Mononuclear cell (primary cell): ENCODE measurements around the gene CTU2. TPM values are rescaled to one million over a fixed set of nuclear protein-coding genes. Genes with fewer than 3 reads are reported as not detected.

Experiments used
- H3K27me3 ChIP-seq: 2 replicates; pipeline ENCODE4 v1.6.0; 2011; ENCODE audit warnings: low read length, control low read depth; ENCODE audit not compliant: insufficient read depth
- H3K4me1 ChIP-seq: 2 replicates; pipeline ENCODE4 v1.5.1; 2011; ENCODE audit warnings: mild to moderate bottlenecking, low read length, control low read depth; ENCODE audit not compliant: insufficient read depth
- H3K4me3 ChIP-seq: 2 replicates; pipeline ENCODE4 v1.5.1; 2011; ENCODE audit warnings: mild to moderate bottlenecking, low read length, moderate library complexity
- H3K9me3 ChIP-seq: 2 replicates; pipeline ENCODE4 v1.5.1; 2011; ENCODE audit warnings: low read depth, mild to moderate bottlenecking, control low read depth, low read length
- total RNA-seq: library from RNA; depleted of rRNA; stranded (reverse); fragments of >200 nt; gene quantifications from one replicate; pipeline ENCODE4 v1.2.3, GENCODE V29; 2012

CTU2 gene
- total RNA-seq, 1 donor, result 6.7 TPM

- Histone ChIP-seq H3K9me3 (no peaks in the 10 kb centered on the region), H3K4me3 (no peak overlapping the region), H3K27me3 (no peaks in the 10 kb centered on the region), H3K4me1 (peaks cover 66% of the 10 kb centered on the region)
These were observed 7.7 kb upstream of the CTU2 start for GRCh38 chr16:88698646-88699045.

GRCh38 chr16:88699180-88699579 is 7.1 kb upstream of the CTU2 start:
- H3K4me1 ChIP-seq, result peaks cover 67% of the 10 kb centered on the region
- no peaks in the 10 kb centered on the region for H3K27me3 ChIP-seq
- H3K4me3 ChIP-seq, result no peak overlapping the region
- H3K9me3 ChIP-seq, result no peaks in the 10 kb centered on the region

- H3K9me3 ChIP-seq, result no peaks in the 10 kb centered on the region
These were observed 6.0 kb upstream of the CTU2 start for GRCh38 chr16:88700322-88700635.

GRCh38 chr16:88700636-88701482 is 5.4 kb upstream of the CTU2 start:
- Histone ChIP-seq H3K4me1 (peaks cover 79% of the 10 kb centered on the region), H3K4me3 (peak overlapping the region; percentile 88), H3K27me3 (no peaks in the 10 kb centered on the region), H3K9me3 (no peaks in the 10 kb centered on the region)

More at GRCh38 chr16:88700322-88700635, 6.0 kb upstream of the CTU2 start:
- H3K27me3 ChIP-seq, result no peaks in the 10 kb centered on the region
- peaks cover 78% of the 10 kb centered on the region for H3K4me1 ChIP-seq
- peak overlapping the region; percentile 88 for H3K4me3 ChIP-seq

GRCh38 chr16:88701581-88702370 is 4.5 kb upstream of the CTU2 start:
- peaks cover 83% of the 10 kb centered on the region for H3K4me1 ChIP-seq
- H3K4me3 ChIP-seq, result peak overlapping the region; percentile 88
- H3K27me3 ChIP-seq, result no peaks in the 10 kb centered on the region
- H3K9me3 ChIP-seq, result no peaks in the 10 kb centered on the region

- Histone ChIP-seq H3K4me3 (peak overlapping the region; percentile 88), H3K27me3 (no peaks in the 10 kb centered on the region), H3K4me1 (peaks cover 88% of the 10 kb centered on the region), H3K9me3 (no peaks in the 10 kb centered on the region)
These were observed 3.7 kb upstream of the CTU2 start for GRCh38 chr16:88702371-88703210.

GRCh38 chr16:88703486-88704309 is 2.6 kb upstream of the CTU2 start:
- Histone ChIP-seq H3K4me3 (peak overlapping the region; percentile 88), H3K9me3 (no peaks in the 10 kb centered on the region), H3K4me1 (peaks cover 77% of the 10 kb centered on the region), H3K27me3 (no peaks in the 10 kb centered on the region)

- Histone ChIP-seq H3K4me1 (peaks cover 63% of the 10 kb centered on the region), H3K27me3 (no peaks in the 10 kb centered on the region), H3K4me3 (peak overlapping the region; percentile 88), H3K9me3 (no peaks in the 10 kb centered on the region)
These were observed 1.1 kb upstream of the CTU2 start for GRCh38 chr16:88705076-88705684.

GRCh38 chr16:88705801-88706228 is 488 bp upstream of the CTU2 start:
- Histone ChIP-seq H3K9me3 (no peaks in the 10 kb centered on the region), H3K4me3 (peak overlapping the region; percentile 88), H3K4me1 (peaks cover 56% of the 10 kb centered on the region), H3K27me3 (no peaks in the 10 kb centered on the region)

GRCh38 chr16:88706965-88707826 is 893 bp downstream of the CTU2 start:
- H3K27me3 ChIP-seq, result no peaks in the 10 kb centered on the region
- H3K9me3 ChIP-seq, result no peaks in the 10 kb centered on the region
- peak overlapping the region; percentile 88 for H3K4me3 ChIP-seq
- H3K4me1 ChIP-seq, result peaks cover 43% of the 10 kb centered on the region

- Histone ChIP-seq H3K4me3 (no peak overlapping the region), H3K4me1 (peaks cover 12% of the 10 kb centered on the region), H3K9me3 (no peaks in the 10 kb centered on the region), H3K27me3 (no peaks in the 10 kb centered on the region)
These were observed 4.3 kb downstream of the CTU2 start for GRCh38 chr16:88710556-88710955.

GRCh38 chr16:88711750-88712340 is 5.5 kb downstream of the CTU2 start:
- Histone ChIP-seq H3K4me3 (no peak overlapping the region), H3K27me3 (no peaks in the 10 kb centered on the region), H3K9me3 (no peaks in the 10 kb centered on the region), H3K4me1 (peaks cover 8% of the 10 kb centered on the region)
